ENCODE results near the gene DDAH2. TPM values are rescaled to one million over a fixed set of nuclear protein-coding genes. Genes with fewer than 3 reads are reported as not detected.

Gene DDAH2
- total RNA-seq, 1 experiment from 2014 or later: 68.2 TPM

- Histone ChIP-seq H3K9me3 (ENCODE audit: low read depth, low read length, poor library complexity, severe bottlenecking) (no peaks in the 10 kb centered on the region), H3K36me3 (ENCODE audit: insufficient read depth, low read length, poor library complexity, severe bottlenecking) (peaks cover 36% of the 10 kb centered on the region), H3K4me1 (ENCODE audit: insufficient read depth, low read length, poor library complexity, severe bottlenecking) (peaks cover 39% of the 10 kb centered on the region), H3K4me3 (ENCODE audit: low read depth, low read length, poor library complexity, severe bottlenecking) (peak overlapping the region; percentile 77), H3K27ac (ENCODE audit: low read depth, low read length, poor library complexity, severe bottlenecking) (peak overlapping the region; percentile 95), H3K27me3 (replicated peaks; ENCODE audit: insufficient read depth, low read depth, low read length, poor library complexity) (no peaks in the 10 kb centered on the region)
- CTCF ChIA-PET: interaction anchor here (0.5 kb wide), 1 partner anchor 102 kb away, joined by 11 read pairs; no protein-coding TSS in a partner anchor
- no peak for TF ChIP-seq EZH2 (IDR thresholded peaks at IDR 0.05; ENCODE audit: borderline replicate concordance, low read depth, low read length, poor library complexity, severe bottlenecking)
- TF ChIP-seq CTCF (conservative IDR thresholded peaks at IDR 0.05; ENCODE audit: low read depth, low read length): no peak
- no TSS peak for BruUV-seq (replicated peaks)
- POLR2A ChIA-PET (ENCODE audit: low non-redundant PET): no interaction called here
- intact Hi-C loops (cut with micrococcal nuclease; ENCODE audit: unreplicated experiment): loop anchor here (10.0 kb wide), 1 partner anchor 189 kb away; the partner anchor contains the start of genes ATP6V1G2, DDX39B and NFKBIL1
- DNase-seq (ENCODE audit: low spot score): no peak
Observed at GRCh38 chr6:31733734-31734133, 4.6 kb upstream of the DDAH2 start.

- TF ChIP-seq CTCF (conservative IDR thresholded peaks at IDR 0.05; ENCODE audit: low read depth, low read length) (no peak), EZH2 (IDR thresholded peaks at IDR 0.05; ENCODE audit: borderline replicate concordance, low read depth, low read length, poor library complexity, severe bottlenecking) (no peak)
- H3K4me3 ChIP-seq (ENCODE audit: low read depth, low read length, poor library complexity, severe bottlenecking): no peak overlapping the region
- no peaks in the 10 kb centered on the region for H3K9me3 ChIP-seq (ENCODE audit: low read depth, low read length, poor library complexity, severe bottlenecking)
- BruUV-seq (replicated peaks): no TSS peak
- peaks cover 24% of the 10 kb centered on the region for H3K4me1 ChIP-seq (ENCODE audit: insufficient read depth, low read length, poor library complexity, severe bottlenecking)
- DNase-seq (ENCODE audit: low spot score): no peak
- no peak overlapping the region for H3K27ac ChIP-seq (ENCODE audit: low read depth, low read length, poor library complexity, severe bottlenecking)
- peaks cover 51% of the 10 kb centered on the region for H3K36me3 ChIP-seq (ENCODE audit: insufficient read depth, low read length, poor library complexity, severe bottlenecking)
- intact Hi-C loops (cut with micrococcal nuclease; ENCODE audit: unreplicated experiment): loop anchor here (10.0 kb wide), 1 partner anchor 187 kb away; the partner anchor contains the start of genes ATP6V1G2, DDX39B and NFKBIL1
- ChIA-PET POLR2A (ENCODE audit: low non-redundant PET) (no interaction called here), CTCF (no interaction called here)
- no peaks in the 10 kb centered on the region for H3K27me3 ChIP-seq (replicated peaks; ENCODE audit: insufficient read depth, low read depth, low read length, poor library complexity)
Observed at GRCh38 chr6:31732029-31732428, 2.9 kb upstream of the DDAH2 start.

GRCh38 chr6:31730631-31731086 is 1.6 kb upstream of the DDAH2 start:
- intact Hi-C loops (cut with micrococcal nuclease; ENCODE audit: unreplicated experiment): loop anchor here (10.0 kb wide), 1 partner anchor 186 kb away; the partner anchor contains the start of genes ATP6V1G2, DDX39B and NFKBIL1
- POLR2A ChIA-PET (ENCODE audit: low non-redundant PET): interaction anchor here (1.0 to 1.2 kb wide), 2 partner anchors 9 to 97 kb away, joined by 4 to 8 read pairs; partner anchors contain the start of genes HSPA1B and MSH5
- Histone ChIP-seq H3K4me1 (ENCODE audit: insufficient read depth, low read length, poor library complexity, severe bottlenecking) (peaks cover 19% of the 10 kb centered on the region), H3K36me3 (ENCODE audit: insufficient read depth, low read length, poor library complexity, severe bottlenecking) (peaks cover 54% of the 10 kb centered on the region), H3K9me3 (ENCODE audit: low read depth, low read length, poor library complexity, severe bottlenecking) (no peaks in the 10 kb centered on the region), H3K27me3 (replicated peaks; ENCODE audit: insufficient read depth, low read depth, low read length, poor library complexity) (no peaks in the 10 kb centered on the region), H3K4me3 (ENCODE audit: low read depth, low read length, poor library complexity, severe bottlenecking) (peak overlapping the region; percentile 76), H3K27ac (ENCODE audit: low read depth, low read length, poor library complexity, severe bottlenecking) (no peak overlapping the region)
- DNase-seq (ENCODE audit: low spot score): no peak
- BruUV-seq (replicated peaks): no TSS peak
- TF ChIP-seq CTCF (conservative IDR thresholded peaks at IDR 0.05; ENCODE audit: low read depth, low read length) (no peak), EZH2 (IDR thresholded peaks at IDR 0.05; ENCODE audit: borderline replicate concordance, low read depth, low read length, poor library complexity, severe bottlenecking) (no peak)
- CTCF ChIA-PET: interaction anchor here (0.6 to 1.6 kb wide), 2 partner anchors 25 to 100 kb away, joined by 6 to 14 read pairs; no protein-coding TSS in a partner anchor

Data from A673 (cell line).